GDM1 (cell line): ENCODE measurements around the gene ITFG2.
"Not testable (repeated sequence)": the region's sequence is repeated elsewhere in the genome, so short reads cannot be mapped to it uniquely, and the experiment has no call there.

ENCODE experiments used
- DNase-seq: peaks from one replicate; lab custom pipeline; 2025; lab: John Stamatoyannopoulos, UW

The ITFG2 gene

GRCh38 chr12:2863402-2863801, 50.9 kb downstream of the ITFG2 start:
- not testable (repeated sequence) for DNase-seq

DNA sequence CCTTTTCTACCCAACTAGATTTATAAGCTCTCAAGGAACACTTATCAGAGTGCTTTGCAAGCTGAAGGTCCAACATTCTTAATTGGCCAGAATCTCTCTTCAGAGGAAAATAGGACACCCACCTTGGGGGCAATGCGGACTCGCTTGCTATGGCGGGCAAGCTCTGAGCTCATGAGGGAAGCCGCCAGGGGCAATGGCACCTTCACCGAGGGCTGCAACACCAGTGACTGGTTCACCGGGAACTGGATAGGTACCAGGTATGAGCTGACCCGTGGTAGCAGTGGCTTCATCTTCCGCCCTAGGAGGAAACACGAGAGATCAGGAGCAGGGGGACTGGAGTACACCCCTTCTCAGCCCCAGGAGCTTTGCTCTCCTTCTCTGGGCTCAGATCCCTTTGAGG, 51.7 kb downstream of the ITFG2 start:
- no peak for DNase-seq

DNA sequence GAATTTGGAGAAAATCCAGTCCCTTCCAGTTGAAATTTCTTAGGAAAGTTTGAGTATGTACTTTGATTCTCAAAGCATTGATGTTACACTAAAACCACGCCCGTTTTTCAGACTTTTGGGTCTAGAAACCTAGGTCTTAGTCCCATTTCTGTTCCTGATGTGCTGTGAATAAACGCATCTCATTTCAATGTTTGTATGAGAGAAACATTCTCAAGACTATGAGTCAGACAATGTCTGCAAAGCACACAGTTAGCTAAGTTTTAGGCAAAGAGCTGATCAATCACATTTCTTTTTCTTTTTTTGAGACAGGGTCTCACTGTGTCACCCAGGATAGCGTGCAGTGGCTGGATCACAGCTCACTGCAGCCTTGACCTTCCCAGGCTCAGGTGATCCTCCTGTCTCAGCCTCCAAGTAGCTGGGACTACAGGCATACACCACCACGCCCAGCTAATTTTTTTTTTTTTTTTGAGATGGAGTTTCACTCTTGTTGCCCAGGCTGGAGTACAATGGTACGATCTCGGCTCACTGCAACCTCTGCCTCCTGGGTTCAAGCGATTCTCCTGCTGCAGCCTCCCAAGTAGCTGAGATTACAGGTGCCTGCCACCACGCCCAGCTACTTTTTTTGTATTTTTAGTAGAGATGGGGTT, 56.6 kb downstream of the ITFG2 start:
- not testable (repeated sequence) for DNase-seq
